GM12892 (cell line): ENCODE results near the gene KLC1.

Experiments
- POLR2A ChIP-seq: IDR thresholded peaks from 2 replicates; pipeline ENCODE4 v1.6.1; 2011; ENCODE audit warnings: low read depth, low read length, control low read depth
- POLR2AphosphoS5 ChIP-seq: IDR thresholded peaks from 2 replicates; pipeline ENCODE4 v1.6.1; 2011; ENCODE audit warnings: low read depth, low read length, control low read depth

- no peak; the same call in 1 of the 2 replicates for TF ChIP-seq POLR2AphosphoS5
- TF ChIP-seq POLR2A, result no peak; the same call in 1 of the 2 replicates
Measured at GRCh38 chr14:103703433-103704385, 74.7 kb downstream of the KLC1 start.
